HEK293 (cell line): Measurements from ENCODE around the gene LRP10.

Experiments used
- CTCF ChIA-PET: fragments of 350-600 bp; formaldehyde crosslinking; extraction: SDS; loops from one replicate; lab custom pipeline; 2021; ENCODE audit warnings: antibody characterized with exemption; lab: Yijun Ruan, JAX
- POLR2A ChIA-PET: fragments of 300-600 bp; formaldehyde crosslinking; extraction: SDS; loops from one replicate; lab custom pipeline; 2020; ENCODE audit warnings: antibody characterized with exemption, inconsistent platforms; lab: Yijun Ruan, JAX
- H3K27ac ChIP-seq: fragments of 200-500 bp; sonication (Bioruptor generic); 2 replicates; pipeline ENCODE4 v1.5.1; 2014; ENCODE audit warnings: low read depth, low read length, control low read depth, inconsistent platforms; ENCODE audit errors: extremely low read depth
- H3K36me3 ChIP-seq, 2 experiments: fragments of 200-500 bp in 1 of 2; sonication (Bioruptor generic) in 1 of 2; 1 replicate in 1 of 2; 2 replicates in 1 of 2; pipeline ENCODE4 v1.5.1; 2014 to 2017; ENCODE audit warnings: inconsistent platforms in 2 of 2, low read length in 2 of 2; ENCODE audit not compliant: control insufficient read depth in 2 of 2, insufficient read depth in 1 of 2
- H3K4me1 ChIP-seq: fragments of 200-500 bp; sonication (Bioruptor generic); 2 replicates; pipeline ENCODE4 v1.5.1; 2014; ENCODE audit warnings: mild to moderate bottlenecking, low read length, inconsistent platforms; ENCODE audit not compliant: control insufficient read depth, insufficient read depth
- H3K4me3 ChIP-seq: 2 replicates; pipeline ENCODE4 v1.5.1; 2011; ENCODE audit warnings: low read depth, mild to moderate bottlenecking, control low read depth, low read length, moderate library complexity
- H3K9me3 ChIP-seq: fragments of 200-500 bp; sonication (Bioruptor generic); 2 replicates; pipeline ENCODE4 v1.5.1; 2014; ENCODE audit warnings: low read depth, low read length, inconsistent platforms; ENCODE audit not compliant: control insufficient read depth, insufficient read depth
- GLI4 ChIP-seq: fragments of 450-650 bp; formaldehyde crosslinking; IDR thresholded peaks from 2 replicates; pipeline ENCODE4 v1.5.1; 2016; ENCODE audit warnings: missing biosample characterization, missing genetic modification characterization
- MZF1 ChIP-seq: fragments of 450-650 bp; formaldehyde crosslinking; IDR thresholded peaks from 2 replicates; pipeline ENCODE4 v1.5.1; 2017; ENCODE audit warnings: missing biosample characterization, missing genetic modification characterization, borderline replicate concordance
- REPIN1 ChIP-seq: fragments of 450-650 bp; formaldehyde crosslinking; IDR thresholded peaks from 2 replicates; pipeline ENCODE4 v1.5.1; 2017; ENCODE audit warnings: missing biosample characterization, missing genetic modification characterization, low read depth
- ZBTB26 ChIP-seq: fragments of 450-650 bp; formaldehyde crosslinking; optimal IDR thresholded peaks from 2 replicates; pipeline ENCODE3; 2016; ENCODE audit warnings: missing biosample characterization, mild to moderate bottlenecking, missing genetic modification characterization
- ZBTB48 ChIP-seq: fragments of 450-650 bp; formaldehyde crosslinking; IDR thresholded peaks from 2 replicates; pipeline ENCODE4 v1.5.1; 2016; ENCODE audit warnings: missing biosample characterization, missing genetic modification characterization
- ZBTB49 ChIP-seq: fragments of 450-650 bp; formaldehyde crosslinking; IDR thresholded peaks from 2 replicates; pipeline ENCODE4 v1.5.1; 2016; ENCODE audit warnings: missing biosample characterization, missing genetic modification characterization, low read depth
- ZFP69B ChIP-seq: fragments of 450-650 bp; formaldehyde crosslinking; IDR thresholded peaks from 2 replicates; pipeline ENCODE4 v1.5.1; 2016; ENCODE audit warnings: missing biosample characterization, missing genetic modification characterization
- ZNF112 ChIP-seq: fragments of 450-650 bp; formaldehyde crosslinking; IDR thresholded peaks from 2 replicates; pipeline ENCODE4 v1.5.0; 2017; ENCODE audit warnings: missing biosample characterization, missing genetic modification characterization
- ZNF2 ChIP-seq: fragments of 450-650 bp; formaldehyde crosslinking; IDR thresholded peaks from 2 replicates; pipeline ENCODE4 v1.5.1; 2016; ENCODE audit warnings: missing biosample characterization, missing genetic modification characterization
- ZNF223 ChIP-seq: fragments of 450-650 bp; formaldehyde crosslinking; IDR thresholded peaks from 2 replicates; pipeline ENCODE4 v1.5.1; 2016; ENCODE audit warnings: missing biosample characterization, missing genetic modification characterization
- ZNF501 ChIP-seq: fragments of 450-650 bp; formaldehyde crosslinking; IDR thresholded peaks from 2 replicates; pipeline ENCODE4 v1.5.1; 2016; ENCODE audit warnings: missing biosample characterization, missing genetic modification characterization
- ZNF600 ChIP-seq: fragments of 450-650 bp; formaldehyde crosslinking; IDR thresholded peaks from 2 replicates; pipeline ENCODE4 v1.5.1; 2016; ENCODE audit warnings: missing biosample characterization, missing genetic modification characterization
- ZNF785 ChIP-seq: fragments of 450-650 bp; formaldehyde crosslinking; IDR thresholded peaks from 2 replicates; pipeline ENCODE4 v1.5.1; 2016; ENCODE audit warnings: missing biosample characterization, missing genetic modification characterization
- TF ChIP-seq, protein P1 (sequence below): fragments of 450-650 bp; formaldehyde crosslinking; IDR thresholded peaks from 2 replicates; pipeline ENCODE4 v1.5.1; 2016; ENCODE audit warnings: missing biosample characterization, missing genetic modification characterization

Gene LRP10

DNA sequence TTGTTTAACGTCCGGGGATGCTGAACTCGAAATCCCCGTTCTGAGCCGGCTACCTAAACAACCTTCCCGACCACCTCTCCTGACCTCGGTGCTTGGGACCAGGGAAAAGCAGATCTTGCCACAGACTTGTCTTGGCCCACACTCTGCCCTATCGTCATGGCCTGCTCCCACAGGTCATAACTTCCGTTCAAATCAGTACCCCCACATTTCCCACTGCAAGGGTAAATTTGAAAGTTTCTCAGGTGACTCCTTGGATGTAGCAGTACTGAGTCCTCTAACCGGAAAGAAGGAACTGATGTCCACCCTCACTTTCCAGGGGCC lies 48.0 kb downstream of the LRP10 start:
- ChIA-PET POLR2A (interaction anchor here (0.8 to 3.3 kb wide), 8 partner anchors 10 to 330 kb away, joined by 3 to 41 read pairs (median 4); partner anchors contain the start of genes AJUBA, LRP10 and PRMT5), CTCF (interaction anchor here (0.6 to 4.3 kb wide), 4 partner anchors 11 to 1517 kb away, joined by 3 to 33 read pairs (median 3); partner anchors contain the start of gene PRMT5)
- peaks cover 59 to 64% of the 10 kb centered on the region in 2 experiments for H3K36me3 ChIP-seq

DNA sequence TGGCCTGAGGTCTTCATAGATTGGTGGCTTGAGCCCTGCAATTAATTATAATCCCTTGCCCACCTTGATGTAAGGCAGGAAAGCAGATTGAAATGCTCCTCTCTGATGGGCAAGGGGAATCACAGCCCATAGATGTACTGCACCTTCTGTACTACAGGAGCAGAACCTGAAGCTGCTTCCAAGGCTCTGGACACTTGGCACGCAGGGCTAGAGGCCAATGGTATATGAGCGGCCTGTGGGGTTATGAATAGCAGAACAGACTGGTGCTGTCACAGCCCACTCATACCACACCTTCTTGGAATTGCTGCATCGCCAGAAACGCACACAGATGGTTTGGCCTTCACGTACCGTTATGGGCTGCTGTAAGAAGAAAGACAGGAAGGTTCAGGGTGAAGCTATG lies 49.2 kb downstream of the LRP10 start:
- no peak for TF ChIP-seq ZBTB26 (tag by site-specific recombination)
- TF ChIP-seq ZBTB49 (tag by site-specific recombination): no peak
- no peak for TF ChIP-seq ZNF785
- no peak for TF ChIP-seq ZNF2 (tag by site-specific recombination)
- no peak for TF ChIP-seq ZNF112 (tag by site-specific recombination)
- no peak for TF ChIP-seq ZFP69B
- no peak for TF ChIP-seq ZNF223
- no peak overlapping the region for H3K27ac ChIP-seq
- CTCF ChIA-PET: interaction anchor here (0.7 to 4.3 kb wide), 3 partner anchors 10 to 48 kb away, joined by 3 to 33 read pairs (median 3); partner anchors contain the start of genes HAUS4 and PRMT5

More for the DNA sequence above, 48.0 kb downstream of the LRP10 start:
- H3K9me3 ChIP-seq: no peaks in the 10 kb centered on the region
- H3K4me3 ChIP-seq: peak overlapping the region; percentile 12
- TF ChIP-seq, protein P1, sequence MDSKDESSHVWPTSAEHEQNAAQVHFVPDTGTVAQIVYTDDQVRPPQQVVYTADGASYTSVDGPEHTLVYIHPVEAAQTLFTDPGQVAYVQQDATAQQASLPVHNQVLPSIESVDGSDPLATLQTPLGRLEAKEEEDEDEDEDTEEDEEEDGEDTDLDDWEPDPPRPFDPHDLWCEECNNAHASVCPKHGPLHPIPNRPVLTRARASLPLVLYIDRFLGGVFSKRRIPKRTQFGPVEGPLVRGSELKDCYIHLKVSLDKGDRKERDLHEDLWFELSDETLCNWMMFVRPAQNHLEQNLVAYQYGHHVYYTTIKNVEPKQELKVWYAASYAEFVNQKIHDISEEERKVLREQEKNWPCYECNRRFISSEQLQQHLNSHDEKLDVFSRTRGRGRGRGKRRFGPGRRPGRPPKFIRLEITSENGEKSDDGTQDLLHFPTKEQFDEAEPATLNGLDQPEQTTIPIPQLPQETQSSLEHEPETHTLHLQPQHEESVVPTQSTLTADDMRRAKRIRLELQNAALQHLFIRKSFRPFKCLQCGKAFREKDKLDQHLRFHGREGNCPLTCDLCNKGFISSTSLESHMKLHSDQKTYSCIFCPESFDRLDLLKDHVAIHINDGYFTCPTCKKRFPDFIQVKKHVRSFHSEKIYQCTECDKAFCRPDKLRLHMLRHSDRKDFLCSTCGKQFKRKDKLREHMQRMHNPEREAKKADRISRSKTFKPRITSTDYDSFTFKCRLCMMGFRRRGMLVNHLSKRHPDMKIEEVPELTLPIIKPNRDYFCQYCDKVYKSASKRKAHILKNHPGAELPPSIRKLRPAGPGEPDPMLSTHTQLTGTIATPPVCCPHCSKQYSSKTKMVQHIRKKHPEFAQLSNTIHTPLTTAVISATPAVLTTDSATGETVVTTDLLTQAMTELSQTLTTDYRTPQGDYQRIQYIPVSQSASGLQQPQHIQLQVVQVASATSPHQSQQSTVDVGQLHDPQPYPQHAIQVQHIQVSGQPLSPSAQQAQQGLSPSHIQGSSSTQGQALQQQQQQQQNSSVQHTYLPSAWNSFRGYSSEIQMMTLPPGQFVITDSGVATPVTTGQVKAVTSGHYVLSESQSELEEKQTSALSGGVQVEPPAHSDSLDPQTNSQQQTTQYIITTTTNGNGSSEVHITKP (tag by site-specific recombination): peak; percentile 53; the same call in 1 of the 2 replicates
- no peak for TF ChIP-seq REPIN1 (tag by site-specific recombination)
- TF ChIP-seq ZBTB26 (tag by site-specific recombination): no peak
- no peak for TF ChIP-seq ZNF501 (tag by site-specific recombination)
- peak; percentile 76; the same call in 1 of the 2 replicates for TF ChIP-seq MZF1 (tag by site-specific recombination)
- TF ChIP-seq GLI4 (tag by site-specific recombination): no peak
- no peak for TF ChIP-seq ZBTB48 (tag by site-specific recombination)
- TF ChIP-seq ZNF600: peak; percentile 41
- H3K4me1 ChIP-seq: peaks cover 5% of the 10 kb centered on the region; the same call in 1 of the 2 replicates
- peak overlapping the region; percentile 53 for H3K27ac ChIP-seq

More for the DNA sequence above, 49.2 kb downstream of the LRP10 start:
- no peaks in the 10 kb centered on the region for H3K9me3 ChIP-seq
- POLR2A ChIA-PET: interaction anchor here (0.5 to 3.3 kb wide), 2 partner anchors 8 to 48 kb away, joined by 4 to 41 read pairs; partner anchors contain the start of gene PRMT5
- H3K4me3 ChIP-seq: no peak overlapping the region
- H3K36me3 ChIP-seq: peaks cover 60 to 72% of the 10 kb centered on the region in 2 experiments
- peaks cover 5% of the 10 kb centered on the region; the same call in 1 of the 2 replicates for H3K4me1 ChIP-seq
